Hematopoietic multipotent progenitor cell treated with erythropoietin and hydrocortisone succinate and interleukin-3 and kit ligand, for 15 days (in vitro differentiated cells): ENCODE measurements around the gene MRPS18A.
A peak's percentile ranks its signal among the peaks of the same experiment; 100 is the strongest.

ENCODE experiments used
- DNase-seq: peaks from one replicate; pipeline ENCODE4 v3.0.0-alpha.2; 2015; ENCODE audit warnings: low spot score

The MRPS18A gene

GRCh38 chr6:43687437-43688347 lies at the start of gene MRPS18A:
Gene MRPS18A, minus strand, starts transcription at chr6:43687791. Its CDS starts 12 bp downstream, at chr6:43687779.
- peak; percentile 76 for DNase-seq

DNA sequence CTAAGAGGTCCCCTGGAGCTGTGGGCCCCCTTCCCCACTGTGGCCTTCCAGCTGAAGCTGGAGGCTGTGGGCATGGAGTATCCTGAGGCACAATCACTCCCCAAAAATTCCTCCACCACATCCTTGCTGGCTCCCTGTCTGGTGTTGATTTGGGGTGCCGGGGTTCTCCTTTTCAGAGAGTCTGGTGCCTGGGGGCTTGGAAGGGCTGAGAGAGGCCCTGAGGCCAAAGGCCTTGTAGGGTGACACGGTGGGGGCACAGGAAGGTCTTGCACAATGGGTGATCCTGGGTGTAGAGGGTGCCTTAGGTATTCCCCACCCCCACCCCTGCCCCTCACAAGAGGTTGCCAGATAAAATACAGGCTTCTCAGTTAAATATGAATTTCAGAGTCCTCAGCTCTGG lies 49.3 kb upstream of the MRPS18A start:
- DNase-seq: no peak

- DNase-seq: no peak
Observed at GRCh38 chr6:43736211-43736786, 48.7 kb upstream of the MRPS18A start.

DNA sequence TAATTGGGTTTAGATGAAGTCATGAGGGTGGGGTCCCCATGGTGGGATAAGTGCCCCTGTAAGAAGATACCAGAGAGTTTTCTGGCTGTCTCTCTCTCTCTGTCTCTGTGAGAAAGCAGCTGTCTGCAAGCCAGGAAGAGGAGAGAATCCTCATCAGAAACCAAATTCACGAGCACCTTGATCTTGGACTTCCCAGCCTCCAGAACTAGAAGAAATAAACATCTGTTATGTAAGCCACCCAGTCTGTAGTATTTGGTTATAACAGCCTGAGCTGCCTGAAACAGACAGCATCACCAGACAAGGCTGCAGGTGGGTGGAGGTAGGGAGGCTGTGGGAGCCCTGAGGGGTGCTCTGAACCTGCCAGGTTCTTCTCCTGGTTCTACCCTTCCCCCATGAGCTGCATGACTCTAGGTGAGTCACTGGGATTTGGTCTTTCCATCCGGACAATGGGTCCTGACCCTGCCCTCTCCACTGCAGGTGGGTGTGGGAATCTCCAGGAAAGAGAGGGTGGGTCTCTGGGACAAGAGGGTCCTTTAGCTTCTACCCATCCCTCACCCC lies 48.1 kb upstream of the MRPS18A start:
- no peak for DNase-seq

GRCh38 chr6:43734294-43734665 lies 46.7 kb upstream of the MRPS18A start:
- no peak for DNase-seq

DNA sequence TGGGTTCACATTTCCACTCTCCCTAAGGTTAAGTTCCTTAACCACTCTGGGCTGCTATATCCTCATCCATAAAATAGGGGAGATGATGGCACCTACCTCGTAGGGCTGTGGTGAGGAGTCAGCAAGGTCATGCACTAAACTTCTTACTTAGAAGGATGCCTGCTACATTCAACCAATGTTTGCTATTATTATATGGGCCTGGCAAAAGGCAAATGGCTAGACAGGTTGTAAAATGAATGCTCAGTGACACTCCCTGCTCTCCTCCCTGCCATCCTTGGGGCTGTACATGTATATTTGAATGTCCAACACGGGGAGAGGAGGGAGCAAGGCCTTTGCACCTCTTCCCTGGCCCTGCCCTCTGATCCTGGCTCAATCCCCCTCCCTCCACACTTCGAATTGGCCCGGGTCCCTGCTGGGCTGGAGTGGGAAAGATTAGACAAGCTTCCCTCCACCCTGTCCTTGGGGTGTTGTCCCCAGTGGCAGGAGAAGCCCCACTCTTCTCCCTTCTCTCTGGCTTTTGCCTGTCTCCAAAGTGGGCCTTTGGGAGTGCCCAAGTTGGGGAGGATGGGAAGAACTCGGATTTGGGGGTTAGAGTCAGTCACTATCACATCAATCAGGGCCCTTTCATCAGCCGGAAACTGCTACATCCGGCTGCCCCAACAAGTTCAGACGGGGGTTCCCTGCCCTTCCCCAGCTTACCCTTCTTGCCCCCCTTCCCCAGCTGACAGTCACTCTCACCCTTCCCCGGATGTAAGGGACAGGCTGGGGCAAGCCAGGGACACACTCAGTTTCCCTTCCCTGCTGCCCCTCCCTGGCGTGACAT lies 46.1 kb upstream of the MRPS18A start:
- no peak for DNase-seq

GRCh38 chr6:43730634-43731033 lies 43.0 kb upstream of the MRPS18A start:
- DNase-seq: no peak

- no peak for DNase-seq
Observed at GRCh38 chr6:43729537-43729936, 41.9 kb upstream of the MRPS18A start.

DNA sequence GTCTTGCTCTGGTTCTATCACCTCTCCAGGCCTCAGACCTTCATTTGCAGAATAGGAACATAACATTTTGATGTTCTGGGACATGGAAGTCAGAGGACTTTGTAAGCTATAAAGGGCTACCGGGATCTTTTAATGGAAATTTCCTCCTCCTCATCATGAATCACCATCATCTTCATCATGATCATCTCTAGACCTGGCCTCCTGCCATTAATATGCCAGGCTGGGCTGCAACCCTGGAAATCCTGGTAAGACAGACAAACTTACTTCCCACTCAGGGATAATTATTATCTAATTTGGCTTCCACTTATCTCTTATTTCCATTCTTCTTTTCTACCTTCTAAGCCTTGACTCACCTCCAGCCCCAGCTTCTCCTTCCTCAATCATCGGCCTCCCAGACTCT lies 41.0 kb upstream of the MRPS18A start:
- no peak for DNase-seq

DNA sequence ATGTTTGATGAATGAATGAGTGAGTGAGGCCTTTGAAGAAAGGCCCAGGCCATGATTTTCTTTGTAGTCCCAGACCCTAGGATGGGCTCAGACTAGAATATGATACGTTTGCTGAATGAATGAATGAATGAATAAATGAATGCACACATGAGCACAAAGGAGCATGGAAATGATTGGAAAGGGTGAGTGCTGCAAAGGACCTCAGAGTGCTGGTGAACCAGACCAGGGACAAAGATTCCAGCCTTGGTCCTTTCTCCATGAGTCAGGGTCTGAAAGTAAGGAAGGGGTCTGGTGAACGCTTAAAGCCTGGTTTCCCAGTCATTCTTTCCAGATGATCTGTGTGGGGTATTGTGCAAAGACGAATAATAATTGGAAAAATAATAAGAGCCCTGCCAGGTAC lies 40.0 kb upstream of the MRPS18A start:
- DNase-seq: no peak

GRCh38 chr6:43725643-43726580 lies 38.3 kb upstream of the MRPS18A start:
- DNase-seq: no peak

GRCh38 chr6:43724914-43725642 lies 37.5 kb upstream of the MRPS18A start:
- DNase-seq: peak; percentile 88

GRCh38 chr6:43724354-43724753 lies 36.8 kb upstream of the MRPS18A start:
- peak; percentile 25 for DNase-seq

DNA sequence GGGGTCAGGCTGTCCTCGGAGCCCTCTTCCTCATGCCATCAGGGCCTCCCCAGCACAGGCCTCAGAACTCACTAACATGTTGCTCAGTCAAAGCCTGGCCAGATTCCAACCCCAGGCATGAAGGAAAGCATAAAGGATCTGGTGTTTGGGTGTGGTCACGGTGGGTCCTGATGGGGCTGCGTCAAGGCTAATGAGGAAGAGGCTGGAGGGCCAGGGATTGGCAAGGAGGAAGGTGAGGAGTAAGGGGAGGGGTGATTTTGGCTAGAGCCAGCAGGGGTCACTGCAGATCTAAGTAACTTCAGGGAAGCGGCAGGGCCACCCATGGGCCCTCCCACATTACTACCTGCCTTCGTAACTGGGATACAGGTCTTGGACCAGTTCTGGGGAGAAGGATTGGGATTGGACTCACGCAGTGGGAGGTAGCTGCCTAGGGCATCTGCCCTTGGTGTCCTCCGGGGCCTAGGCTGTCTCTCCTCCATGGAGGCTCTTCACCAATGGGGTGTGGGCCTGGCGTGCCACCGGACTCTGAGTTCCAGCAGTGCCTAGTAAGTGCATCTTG lies 36.2 kb upstream of the MRPS18A start:
- DNase-seq: peak; percentile 86

GRCh38 chr6:43722920-43723545 lies 35.4 kb upstream of the MRPS18A start:
- no peak for DNase-seq

DNA sequence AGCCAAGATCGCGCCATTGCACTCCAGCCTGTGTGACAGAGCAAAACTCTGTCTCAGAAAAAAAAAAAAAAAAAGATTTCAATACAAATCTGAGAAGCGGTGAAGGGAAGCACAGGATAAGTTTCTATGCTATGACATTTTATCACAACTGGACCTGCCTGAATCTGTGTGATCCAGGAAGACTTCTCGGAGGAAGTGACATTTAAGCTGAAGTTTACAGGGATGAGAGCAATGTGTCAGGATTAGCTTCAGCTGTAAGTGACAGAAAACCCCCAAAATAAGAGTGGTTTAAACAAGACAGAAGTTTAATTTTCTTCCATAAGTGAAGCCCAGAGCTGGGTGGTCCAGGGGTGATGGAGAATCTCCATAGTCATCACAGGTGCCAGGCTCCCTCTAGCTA lies 33.4 kb upstream of the MRPS18A start:
- DNase-seq: no peak

- DNase-seq: no peak
Observed at GRCh38 chr6:43719511-43719910, 31.9 kb upstream of the MRPS18A start.

DNA sequence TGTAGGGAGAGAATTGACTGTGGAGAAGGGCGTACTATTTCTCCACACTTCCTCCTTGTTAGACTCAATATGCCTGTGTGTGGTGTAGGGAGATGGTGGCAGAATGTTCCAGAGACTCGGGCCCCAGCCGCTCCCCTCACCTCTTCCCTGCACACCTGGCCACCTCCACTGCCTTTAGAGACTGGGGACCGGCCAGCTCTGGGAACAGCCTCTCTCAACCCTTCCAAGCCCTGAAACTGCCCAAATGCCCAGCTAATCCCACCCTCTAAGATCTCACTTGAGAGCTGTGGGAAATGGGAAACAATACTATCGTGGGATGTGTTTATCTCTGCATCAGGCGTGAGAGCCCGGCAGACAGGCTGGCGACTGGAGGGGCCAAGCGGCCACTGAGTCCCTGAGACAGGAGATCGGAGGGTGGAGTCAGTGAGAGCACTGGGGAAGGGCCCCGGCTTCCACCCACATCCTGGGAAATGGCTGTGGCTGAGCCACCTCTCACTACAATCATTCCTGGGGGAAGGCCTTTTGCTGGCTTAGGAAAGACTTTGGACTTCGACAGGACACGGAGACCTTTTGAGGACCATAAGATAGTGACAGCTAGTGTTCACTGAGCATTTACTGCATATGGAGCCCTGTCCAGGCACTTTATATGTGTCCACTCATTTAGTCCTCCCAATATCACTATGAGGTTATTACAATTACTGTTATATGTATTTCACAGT lies 31.0 kb upstream of the MRPS18A start:
- no peak for DNase-seq

- DNase-seq: no peak
Observed at GRCh38 chr6:43717822-43718221, 30.2 kb upstream of the MRPS18A start.
